Measurements from ENCODE around the gene ENDOG. TPM values are rescaled to one million over a fixed set of nuclear protein-coding genes. Genes with fewer than 3 reads are reported as not detected.

The ENDOG gene
- total RNA-seq, 1 donor from 2014 or later = 54.0 TPM

DNA sequence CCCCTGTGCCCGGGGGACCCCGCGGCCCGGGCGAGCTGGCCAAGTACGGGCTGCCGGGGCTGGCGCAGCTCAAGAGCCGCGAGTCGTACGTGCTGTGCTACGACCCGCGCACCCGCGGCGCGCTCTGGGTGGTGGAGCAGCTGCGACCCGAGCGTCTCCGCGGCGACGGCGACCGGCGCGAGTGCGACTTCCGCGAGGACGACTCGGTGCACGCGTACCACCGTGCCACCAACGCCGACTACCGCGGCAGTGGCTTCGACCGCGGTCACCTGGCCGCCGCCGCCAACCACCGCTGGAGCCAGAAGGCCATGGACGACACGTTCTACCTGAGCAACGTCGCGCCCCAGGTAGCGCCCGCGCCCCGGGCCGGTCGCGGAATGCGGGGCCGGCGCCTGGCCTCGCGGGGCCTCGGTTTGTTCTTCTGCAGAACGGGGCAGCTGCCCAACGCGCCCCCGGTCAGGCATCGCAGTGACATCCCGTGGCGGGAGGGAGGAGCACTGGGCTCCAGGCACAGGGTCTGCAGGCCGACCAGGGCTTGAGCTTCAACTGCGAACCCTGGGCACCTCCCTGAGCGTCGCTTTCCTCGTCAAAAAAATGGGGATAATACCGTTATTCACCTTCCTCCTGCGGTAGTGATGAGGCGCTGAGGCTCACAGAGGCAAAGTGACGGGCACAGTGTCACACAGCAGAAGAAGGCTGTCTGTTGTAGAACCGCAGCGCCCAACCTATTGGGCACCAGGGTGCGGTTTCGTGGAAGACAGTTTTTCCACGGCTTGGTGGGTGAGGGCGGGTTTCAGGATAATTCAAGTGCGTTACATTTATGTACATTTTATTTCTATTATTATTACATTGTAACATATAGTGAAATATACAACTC lies 777 bp downstream of the ENDOG start:
- FAIRE-seq = no peak
- Histone ChIP-seq H3K27me3 (ENCODE audit: control insufficient read depth, insufficient read depth, low read length) (no peaks in the 10 kb centered on the region), H3K4me3 (ENCODE audit: low read depth, low read length) (peak overlapping the region; percentile 71), H3K36me3 (ENCODE audit: control insufficient read depth, insufficient read depth, low read length) (peaks cover 18% of the 10 kb centered on the region)
- no peak for DNase-seq (ENCODE audit: low read depth)
- TF ChIP-seq CTCF (IDR thresholded peaks at IDR 0.05; ENCODE audit: insufficient read depth, low read length, severe bottlenecking) = no peak

GRCh38 chr9:128819716-128820664 lies 1.7 kb downstream of the ENDOG start:
- DNase-seq (ENCODE audit: low read depth) = no peak
- TF ChIP-seq CTCF (IDR thresholded peaks at IDR 0.05; ENCODE audit: insufficient read depth, low read length, severe bottlenecking) = no peak
- H3K4me3 ChIP-seq (ENCODE audit: low read depth, low read length) = no peak overlapping the region
- no peaks in the 10 kb centered on the region for H3K27me3 ChIP-seq (ENCODE audit: control insufficient read depth, insufficient read depth, low read length)
- H3K36me3 ChIP-seq (ENCODE audit: control insufficient read depth, insufficient read depth, low read length) = peaks cover 25% of the 10 kb centered on the region
- FAIRE-seq = no peak

DNA sequence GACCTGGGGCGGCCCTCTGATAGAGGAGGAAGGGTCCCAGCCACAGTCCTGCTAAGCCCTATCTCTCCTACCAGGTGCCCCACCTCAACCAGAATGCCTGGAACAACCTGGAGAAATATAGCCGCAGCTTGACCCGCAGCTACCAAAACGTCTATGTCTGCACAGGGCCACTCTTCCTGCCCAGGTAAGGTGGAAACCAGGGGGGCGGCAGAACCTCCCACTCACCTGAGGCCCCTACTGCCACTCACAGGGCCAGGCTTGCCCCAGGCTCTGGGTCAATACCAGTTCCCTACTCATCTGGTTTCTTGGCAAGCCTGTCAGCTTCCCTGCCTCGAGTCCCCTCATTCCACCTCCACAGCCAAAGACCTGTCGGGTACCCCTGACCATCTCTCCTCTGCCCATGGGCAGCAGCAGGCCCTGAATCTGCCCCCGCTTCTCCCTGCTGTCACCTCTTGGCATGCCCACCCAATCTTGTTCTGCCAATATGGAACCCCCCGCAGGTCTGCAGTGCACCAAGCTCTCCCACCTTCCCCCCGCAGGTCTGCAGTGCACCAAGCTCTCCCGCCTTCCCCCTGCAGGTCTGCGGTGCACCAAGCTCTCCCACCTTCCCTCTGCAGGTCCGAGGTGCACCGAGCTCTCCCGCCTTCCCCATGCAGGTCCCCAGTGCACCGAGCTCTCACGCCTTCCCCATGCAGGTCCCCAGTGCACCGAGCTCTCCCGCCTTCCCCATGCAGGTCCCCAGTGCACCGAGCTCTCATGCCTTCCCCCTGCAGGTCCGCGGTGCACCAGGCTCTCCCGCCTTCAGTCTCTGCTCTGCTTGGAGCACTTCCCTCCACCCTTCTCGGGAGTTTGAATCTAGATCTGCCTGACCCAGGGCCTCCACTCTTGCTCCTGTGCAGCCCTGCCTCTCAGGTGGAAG lies 2.6 kb downstream of the ENDOG start:
- no peaks in the 10 kb centered on the region for H3K27me3 ChIP-seq (ENCODE audit: control insufficient read depth, insufficient read depth, low read length)
- no peak overlapping the region for H3K4me3 ChIP-seq (ENCODE audit: low read depth, low read length)
- DNase-seq (ENCODE audit: low read depth) = no peak
- H3K36me3 ChIP-seq (ENCODE audit: control insufficient read depth, insufficient read depth, low read length) = peaks cover 30% of the 10 kb centered on the region
- no peak for TF ChIP-seq CTCF (IDR thresholded peaks at IDR 0.05; ENCODE audit: insufficient read depth, low read length, severe bottlenecking)
- no peak for FAIRE-seq

DNA sequence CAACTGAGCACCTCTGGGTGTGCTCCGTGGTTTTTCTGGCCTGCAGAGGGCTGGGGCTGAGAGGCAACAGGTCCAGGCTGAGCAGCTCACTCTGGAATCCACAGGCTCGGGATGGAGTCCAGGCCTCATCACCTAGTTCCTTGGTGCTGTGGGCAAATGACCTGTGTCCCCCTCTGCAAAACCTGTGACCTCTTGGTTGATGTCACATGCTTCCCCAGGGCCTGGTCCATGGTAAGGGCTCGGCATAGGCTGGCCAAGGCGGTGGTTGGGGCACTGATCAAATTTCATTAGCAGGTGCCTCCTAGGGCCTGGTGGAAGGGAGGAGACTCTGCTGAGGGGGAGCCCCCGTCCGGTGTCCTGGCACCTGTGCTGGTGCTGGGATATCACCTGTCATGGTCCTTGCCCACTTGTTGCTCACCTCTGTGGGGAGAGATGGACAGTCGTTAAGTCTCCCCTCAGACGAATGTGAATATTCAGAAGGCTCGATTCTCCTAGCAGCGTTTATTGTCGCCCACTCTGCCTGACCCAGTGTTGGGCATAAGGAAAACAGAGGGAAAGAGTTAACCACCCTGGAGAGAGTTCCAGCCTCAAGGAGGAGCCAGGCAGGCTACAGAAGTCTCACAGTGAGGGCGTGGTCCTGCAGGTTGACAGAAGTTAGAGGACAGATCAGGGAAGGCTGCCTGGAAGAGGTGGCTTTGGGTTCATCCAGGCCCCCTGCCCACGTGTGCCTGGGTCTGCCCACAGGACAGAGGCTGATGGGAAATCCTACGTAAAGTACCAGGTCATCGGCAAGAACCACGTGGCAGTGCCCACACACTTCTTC lies 3.5 kb downstream of the ENDOG start:
- FAIRE-seq = peak; percentile 32
- Histone ChIP-seq H3K36me3 (ENCODE audit: control insufficient read depth, insufficient read depth, low read length) (peaks cover 38% of the 10 kb centered on the region), H3K4me3 (ENCODE audit: low read depth, low read length) (no peak overlapping the region), H3K27me3 (ENCODE audit: control insufficient read depth, insufficient read depth, low read length) (no peaks in the 10 kb centered on the region)
- DNase-seq (ENCODE audit: low read depth) = no peak
- no peak for TF ChIP-seq CTCF (IDR thresholded peaks at IDR 0.05; ENCODE audit: insufficient read depth, low read length, severe bottlenecking)
